ENCODE measurements around the gene DSTN. TPM values are rescaled to one million over a fixed set of nuclear protein-coding genes. Genes with fewer than 3 reads are reported as not detected.
"Not testable (repeated sequence)": the region's sequence is repeated elsewhere in the genome, so short reads cannot be mapped to it uniquely, and the experiment has no call there.

DSTN gene
- total RNA-seq, 1 donor from 2014 or later = 233 TPM

GRCh38 chr20:17655865-17656479 is 86.1 kb downstream of the DSTN start:
- H3K9me3 Mint-ChIP-seq (ENCODE audit: unreplicated experiment) = peaks cover 8% of the 10 kb centered on the region
- no peak for TF ChIP-seq CTCF (IDR thresholded peaks at IDR 0.05; ENCODE audit: partially characterized antibody, unreplicated experiment)
- H3K27ac Mint-ChIP-seq (ENCODE audit: unreplicated experiment) = no peak overlapping the region
- no peak overlapping the region for H3K4me3 Mint-ChIP-seq (ENCODE audit: unreplicated experiment)
- H3K4me1 Mint-ChIP-seq (ENCODE audit: low read depth, unreplicated experiment) = peaks cover 39% of the 10 kb centered on the region
- DNase-seq = no peak
- H3K27me3 Mint-ChIP-seq (ENCODE audit: unreplicated experiment) = peaks cover 5% of the 10 kb centered on the region
- H3K36me3 Mint-ChIP-seq (ENCODE audit: unreplicated experiment) = peaks cover 11% of the 10 kb centered on the region

GRCh38 chr20:17657079-17657825 is 87.4 kb downstream of the DSTN start:
- Mint-ChIP-seq H3K9me3 (ENCODE audit: unreplicated experiment) (peaks cover 8% of the 10 kb centered on the region), H3K27me3 (ENCODE audit: unreplicated experiment) (peaks cover 5% of the 10 kb centered on the region), H3K4me3 (ENCODE audit: unreplicated experiment) (peak overlapping the region; percentile 36), H3K27ac (ENCODE audit: unreplicated experiment) (peak overlapping the region; percentile 59), H3K36me3 (ENCODE audit: unreplicated experiment) (peaks cover 11% of the 10 kb centered on the region), H3K4me1 (ENCODE audit: low read depth, unreplicated experiment) (peaks cover 42% of the 10 kb centered on the region)
- peak; percentile 58 for DNase-seq
- no peak for TF ChIP-seq CTCF (IDR thresholded peaks at IDR 0.05; ENCODE audit: partially characterized antibody, unreplicated experiment)

- no peak for DNase-seq
- Mint-ChIP-seq H3K9me3 (ENCODE audit: unreplicated experiment) (peaks cover 8% of the 10 kb centered on the region), H3K4me3 (ENCODE audit: unreplicated experiment) (peak overlapping the region; percentile 8), H3K27me3 (ENCODE audit: unreplicated experiment) (peaks cover 5% of the 10 kb centered on the region), H3K27ac (ENCODE audit: unreplicated experiment) (peak overlapping the region; percentile 14), H3K4me1 (ENCODE audit: low read depth, unreplicated experiment) (peaks cover 41% of the 10 kb centered on the region), H3K36me3 (ENCODE audit: unreplicated experiment) (peaks cover 11% of the 10 kb centered on the region)
- TF ChIP-seq CTCF (IDR thresholded peaks at IDR 0.05; ENCODE audit: partially characterized antibody, unreplicated experiment) = no peak
Observed at GRCh38 chr20:17657898-17658647, 88.2 kb downstream of the DSTN start.

- Mint-ChIP-seq H3K27me3 (ENCODE audit: unreplicated experiment) (peaks cover 5% of the 10 kb centered on the region), H3K4me3 (ENCODE audit: unreplicated experiment) (no peak overlapping the region)
Observed at GRCh38 chr20:17658648-17658993, 88.7 kb downstream of the DSTN start.

GRCh38 chr20:17659344-17659743 is 89.5 kb downstream of the DSTN start:
- H3K27me3 Mint-ChIP-seq (ENCODE audit: unreplicated experiment); H3K9me3 Mint-ChIP-seq (ENCODE audit: unreplicated experiment); DNase-seq: not testable (repeated sequence)
- H3K4me3 Mint-ChIP-seq (ENCODE audit: unreplicated experiment) = peak overlapping the region; percentile 43
- H3K36me3 Mint-ChIP-seq (ENCODE audit: unreplicated experiment) = peaks cover 11% of the 10 kb centered on the region
- peaks cover 42% of the 10 kb centered on the region for H3K4me1 Mint-ChIP-seq (ENCODE audit: low read depth, unreplicated experiment)
- peak overlapping the region; percentile 25 for H3K27ac Mint-ChIP-seq (ENCODE audit: unreplicated experiment)

More at GRCh38 chr20:17658648-17658993, 88.7 kb downstream of the DSTN start:
- no peak overlapping the region for H3K27ac Mint-ChIP-seq (ENCODE audit: unreplicated experiment)
- no peak for DNase-seq
- H3K36me3 Mint-ChIP-seq (ENCODE audit: unreplicated experiment) = peaks cover 11% of the 10 kb centered on the region
- peaks cover 41% of the 10 kb centered on the region for H3K4me1 Mint-ChIP-seq (ENCODE audit: low read depth, unreplicated experiment)
- no peak for TF ChIP-seq CTCF (IDR thresholded peaks at IDR 0.05; ENCODE audit: partially characterized antibody, unreplicated experiment)
- H3K9me3 Mint-ChIP-seq (ENCODE audit: unreplicated experiment) = peaks cover 8% of the 10 kb centered on the region

Other genes with a start within 250 kb of the DSTN start
- gene BFSP1, start 38.7 kb upstream of the DSTN start, total RNA-seq (ENCODE audit: unreplicated experiment) = 0.69 TPM
- 63.3 TPM for gene RRBP1, start 112.2 kb downstream of the DSTN start, total RNA-seq (ENCODE audit: unreplicated experiment)
- gene BANF2, start 129.9 kb downstream of the DSTN start, total RNA-seq (ENCODE audit: unreplicated experiment) = not detected

Measured in glutamatergic neuron (in vitro differentiated cells).